Prostate gland (tissue), 2 donors: Measurements from ENCODE around the gene LENG8.

Source experiments
- POLR2A ChIP-seq: fragments of 450-650 bp; IDR thresholded peaks from one replicate; pipeline ENCODE4 v1.6.1; 2016; ENCODE audit warnings: antibody characterized with exemption, mild to moderate bottlenecking
- TF ChIP-seq, protein P1 (sequence below), 4 experiments: fragments of 200-600 bp in 2 of 4; fragments of 450-650 bp in 2 of 4; sonication (generic) in 2 of 4; IDR thresholded peaks; 1 replicate in 3 of 4; 2 replicates in 1 of 4; pipeline ENCODE4 v1.5.1; 2016 to 2019; ENCODE audit warnings: antibody characterized with exemption in 4 of 4, mild to moderate bottlenecking in 2 of 4, moderate library complexity in 2 of 4

DNA sequence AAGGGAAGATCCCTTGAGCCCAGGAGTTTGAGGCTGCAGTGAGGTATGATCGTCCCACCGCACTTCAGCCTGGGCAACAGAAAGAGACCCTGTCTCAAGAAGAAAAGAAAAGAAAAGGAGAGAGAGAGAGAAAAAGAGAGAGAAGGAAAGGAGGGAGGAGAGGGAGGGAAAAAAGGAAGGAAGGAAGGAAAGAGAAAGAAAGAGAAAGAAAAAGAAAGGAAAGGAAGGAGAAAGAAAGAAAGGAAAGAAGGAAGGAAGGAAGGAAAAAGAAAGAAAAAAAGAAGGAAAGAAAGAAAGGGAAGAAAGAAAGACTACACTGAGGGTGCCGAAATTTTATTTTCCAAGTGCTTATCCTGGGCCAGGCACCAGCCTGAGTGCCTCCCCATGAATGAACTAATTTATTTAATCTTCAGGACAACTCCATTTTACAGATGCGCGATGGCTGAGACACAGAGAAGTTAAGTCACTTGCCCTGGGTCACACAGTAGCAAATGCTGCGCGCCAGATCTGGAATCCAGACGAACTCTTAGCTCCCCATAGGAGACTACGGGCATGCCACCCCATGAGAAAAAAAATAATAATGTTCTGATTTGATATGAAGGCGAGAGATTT is 21.4 kb downstream of the LENG8 start:
- TF ChIP-seq, protein P1, sequence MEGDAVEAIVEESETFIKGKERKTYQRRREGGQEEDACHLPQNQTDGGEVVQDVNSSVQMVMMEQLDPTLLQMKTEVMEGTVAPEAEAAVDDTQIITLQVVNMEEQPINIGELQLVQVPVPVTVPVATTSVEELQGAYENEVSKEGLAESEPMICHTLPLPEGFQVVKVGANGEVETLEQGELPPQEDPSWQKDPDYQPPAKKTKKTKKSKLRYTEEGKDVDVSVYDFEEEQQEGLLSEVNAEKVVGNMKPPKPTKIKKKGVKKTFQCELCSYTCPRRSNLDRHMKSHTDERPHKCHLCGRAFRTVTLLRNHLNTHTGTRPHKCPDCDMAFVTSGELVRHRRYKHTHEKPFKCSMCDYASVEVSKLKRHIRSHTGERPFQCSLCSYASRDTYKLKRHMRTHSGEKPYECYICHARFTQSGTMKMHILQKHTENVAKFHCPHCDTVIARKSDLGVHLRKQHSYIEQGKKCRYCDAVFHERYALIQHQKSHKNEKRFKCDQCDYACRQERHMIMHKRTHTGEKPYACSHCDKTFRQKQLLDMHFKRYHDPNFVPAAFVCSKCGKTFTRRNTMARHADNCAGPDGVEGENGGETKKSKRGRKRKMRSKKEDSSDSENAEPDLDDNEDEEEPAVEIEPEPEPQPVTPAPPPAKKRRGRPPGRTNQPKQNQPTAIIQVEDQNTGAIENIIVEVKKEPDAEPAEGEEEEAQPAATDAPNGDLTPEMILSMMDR (IDR thresholded peaks at IDR 0.05), result no peak
- no peak for TF ChIP-seq POLR2A
